Erythroblast (primary cell): ENCODE results near the gene PON3.

Experiments used
- GATA1 ChIP-seq: IDR thresholded peaks from 2 replicates; pipeline ENCODE4 v1.6.1; 2011; ENCODE audit warnings: low read depth, mild to moderate bottlenecking, control low read depth, low read length, moderate library complexity
- POLR2A ChIP-seq: IDR thresholded peaks from 2 replicates; pipeline ENCODE4 v1.6.1; 2011; ENCODE audit warnings: mild to moderate bottlenecking, low read length

- TF ChIP-seq POLR2A = no peak
- no peak for TF ChIP-seq GATA1
These were observed 430 bp downstream of the PON3 start for GRCh38 chr7:95395755-95396135.
